GM15510 (cell line): Measurements from ENCODE around the gene FUT8.

Experiments
- POLR2A ChIP-seq: IDR thresholded peaks from 3 replicates; pipeline ENCODE4 v1.6.1; 2011; ENCODE audit warnings: borderline replicate concordance; ENCODE audit not compliant: insufficient read length; ENCODE audit errors: extremely low read depth

FUT8 gene

DNA sequence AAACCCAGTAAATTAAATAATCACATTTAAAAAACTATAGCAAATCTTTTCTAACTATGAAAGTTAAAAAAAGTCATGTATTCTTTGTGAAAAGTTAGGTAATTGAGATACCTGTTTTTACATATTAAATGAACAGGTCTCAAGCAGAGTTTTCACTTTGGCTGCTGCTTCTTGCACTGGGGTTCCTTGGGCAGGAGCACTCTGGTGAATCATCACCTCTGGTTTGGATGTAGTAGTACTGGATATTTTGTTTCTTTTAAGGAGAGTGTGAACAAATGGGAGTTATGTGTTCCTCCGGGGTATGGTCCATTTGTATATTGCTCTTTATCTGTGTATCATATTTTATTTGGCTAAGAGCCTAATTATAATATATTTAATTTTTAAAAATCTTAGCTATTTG, 82.7 kb downstream of the FUT8 start:
- no peak for TF ChIP-seq POLR2A

DNA sequence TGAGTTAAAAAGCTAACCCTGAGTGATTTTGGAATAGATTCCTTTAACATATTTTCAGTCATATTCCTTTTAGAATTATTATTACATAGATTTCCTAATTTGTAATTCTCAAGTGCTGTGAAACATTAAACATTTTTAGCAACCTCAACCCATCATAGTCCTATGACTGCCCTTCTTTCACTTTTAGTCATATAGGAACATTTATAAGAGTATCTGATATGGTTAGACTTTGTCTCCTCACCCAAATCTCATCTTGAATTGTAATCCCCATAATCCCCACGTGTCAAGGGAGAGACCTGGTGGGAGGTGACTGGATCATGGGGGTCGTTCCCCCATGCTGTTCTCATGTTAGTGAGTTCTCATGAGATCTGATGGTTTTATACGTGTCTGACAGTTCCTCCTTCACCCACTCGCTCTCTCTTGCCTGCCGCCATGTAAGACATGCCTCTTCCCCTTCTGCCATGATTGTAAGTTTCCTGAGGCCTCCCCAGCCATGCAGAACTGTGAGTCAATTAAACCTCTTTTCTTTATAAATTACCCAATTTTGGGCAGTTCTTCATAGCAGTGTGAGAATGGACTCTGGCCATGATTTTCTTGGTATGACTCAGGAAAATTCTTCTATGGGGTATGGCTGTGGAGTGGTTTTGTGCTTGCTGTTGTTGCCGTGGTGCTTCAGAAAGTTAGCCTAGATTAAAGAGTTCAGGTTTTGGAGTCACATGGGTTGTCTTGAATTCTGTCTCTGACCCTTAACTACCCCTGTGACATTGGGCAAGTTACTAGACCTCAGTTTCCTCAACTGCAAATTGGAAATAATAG, 83.9 kb downstream of the FUT8 start:
- TF ChIP-seq POLR2A, result no peak

DNA sequence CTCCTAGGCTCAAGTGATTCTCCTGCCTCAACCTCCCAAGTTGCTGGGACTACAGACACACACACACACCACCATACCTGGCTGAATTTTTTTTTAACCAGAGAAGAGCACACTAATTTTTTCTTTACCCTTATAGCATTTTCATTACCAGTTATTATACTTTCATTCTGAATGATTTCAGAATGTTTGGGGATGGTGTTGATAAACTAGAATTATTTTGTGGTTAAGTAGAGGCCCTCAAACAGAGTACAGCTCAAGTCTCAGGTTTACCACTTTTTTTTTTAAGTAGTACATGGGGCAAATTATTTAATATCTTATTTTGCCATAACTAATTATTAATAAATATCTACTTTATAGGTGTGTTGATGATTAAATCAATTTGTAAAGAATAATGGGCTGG, 86.6 kb downstream of the FUT8 start:
- no peak for TF ChIP-seq POLR2A

DNA sequence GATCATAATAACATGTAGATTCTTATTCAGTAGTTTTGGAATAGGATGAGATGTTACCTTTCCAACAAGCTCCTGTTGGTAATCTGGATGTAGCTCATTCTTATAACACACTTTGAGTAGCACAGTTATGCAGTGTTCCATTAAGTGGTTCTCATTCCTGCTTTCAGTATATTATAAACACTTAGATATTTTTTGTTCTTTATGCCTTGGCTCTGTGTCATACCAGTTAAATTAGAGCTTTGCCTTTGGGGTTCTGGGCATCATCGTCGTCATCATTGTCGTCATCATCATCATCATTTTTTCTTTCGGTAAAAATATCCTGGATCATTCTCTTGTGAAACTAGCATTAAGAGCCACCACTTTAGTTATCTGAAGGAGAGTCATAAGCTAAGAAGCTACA, 87.5 kb downstream of the FUT8 start:
- no peak for TF ChIP-seq POLR2A

- TF ChIP-seq POLR2A, result no peak
Measured at GRCh38 chr14:65501328-65501727, 88.8 kb downstream of the FUT8 start.

GRCh38 chr14:65502676-65503124, 90.2 kb downstream of the FUT8 start:
- no peak for TF ChIP-seq POLR2A

DNA sequence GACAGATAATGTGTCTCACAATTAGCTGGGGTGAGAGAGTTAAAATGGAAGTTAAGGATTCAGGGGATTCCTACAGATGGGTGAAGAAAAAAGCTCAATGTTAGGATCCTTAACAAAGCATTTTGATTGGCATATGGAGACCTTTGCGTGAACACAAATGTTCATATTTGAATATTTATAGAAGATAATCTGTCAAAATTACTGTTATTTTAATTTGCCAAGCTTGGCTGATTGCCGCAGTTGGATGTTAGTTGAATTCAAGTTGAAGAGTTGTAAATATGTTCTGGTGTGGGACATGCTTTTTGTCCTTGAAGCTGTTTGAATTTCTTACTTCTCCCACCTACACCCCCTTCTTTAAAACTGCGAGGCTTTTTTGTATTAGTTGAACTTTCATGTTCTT, 91.2 kb downstream of the FUT8 start:
- no peak for TF ChIP-seq POLR2A

DNA sequence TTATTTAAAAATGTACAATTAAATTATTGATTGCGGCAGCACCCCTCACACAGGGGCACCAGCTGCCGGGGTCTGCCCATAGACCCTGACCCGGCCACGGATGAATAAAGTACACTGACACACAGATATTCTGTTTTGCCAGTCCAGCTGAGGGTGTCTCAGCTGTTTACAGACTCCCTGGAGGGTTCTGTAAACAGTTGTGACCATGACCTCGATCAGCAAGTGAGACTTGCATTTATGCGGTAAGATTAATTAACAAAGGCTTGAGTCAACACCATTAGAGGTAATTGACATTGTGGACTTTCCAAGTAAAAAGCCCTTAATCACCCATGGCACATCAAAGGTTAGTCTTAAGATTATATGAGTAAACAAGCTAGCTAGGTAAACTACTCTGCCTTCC, 94.3 kb downstream of the FUT8 start:
- no peak for TF ChIP-seq POLR2A

GRCh38 chr14:65509842-65510241, 97.3 kb downstream of the FUT8 start:
- TF ChIP-seq POLR2A, result no peak

DNA sequence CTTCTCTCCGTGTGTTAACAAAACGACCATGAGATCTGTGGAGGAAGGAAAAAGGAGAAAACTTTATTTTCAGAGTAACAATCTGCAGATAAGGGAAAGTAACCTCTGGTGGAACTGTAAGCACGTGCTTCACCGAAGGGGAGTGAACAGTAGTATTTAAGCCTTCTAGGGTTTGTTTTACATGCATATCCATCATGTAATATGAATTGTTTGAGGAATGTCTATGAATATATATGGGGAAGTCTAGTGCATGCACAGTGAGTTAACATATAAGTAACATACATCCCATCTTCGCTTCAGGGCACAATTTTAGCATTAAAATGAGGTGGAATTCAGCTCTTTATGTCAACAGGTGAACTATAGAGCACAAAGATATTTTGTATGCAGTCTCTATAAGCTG, 101.1 kb downstream of the FUT8 start:
- TF ChIP-seq POLR2A, result no peak

GRCh38 chr14:65517635-65518542, 105.4 kb downstream of the FUT8 start:
- TF ChIP-seq POLR2A, result no peak

GRCh38 chr14:65528069-65528468, 115.5 kb downstream of the FUT8 start:
- TF ChIP-seq POLR2A, result no peak

DNA sequence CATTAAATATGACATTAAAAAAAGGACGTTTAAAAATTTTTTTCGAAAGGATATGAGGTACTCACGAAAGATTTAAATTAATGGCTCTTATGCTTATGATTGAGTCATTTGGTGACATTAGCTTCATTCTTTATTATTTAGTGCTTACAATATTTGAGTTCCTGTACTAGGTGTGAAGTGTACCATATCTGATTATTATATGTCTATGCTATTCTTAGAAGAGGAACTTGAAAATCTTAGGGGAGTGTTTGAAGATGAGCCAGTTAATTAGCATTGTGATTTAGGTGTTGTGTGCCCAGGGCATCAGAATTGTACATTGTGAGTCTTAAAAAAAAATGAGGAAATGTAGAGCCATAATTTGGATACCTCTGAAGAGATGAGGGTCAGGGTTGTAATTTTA, 118.6 kb downstream of the FUT8 start:
- TF ChIP-seq POLR2A, result no peak

- TF ChIP-seq POLR2A, result no peak
Measured at GRCh38 chr14:65533736-65534404, 121.3 kb downstream of the FUT8 start.
